ENCODE measurements around the gene CNDP1. TPM values are rescaled to one million over a fixed set of nuclear protein-coding genes. Genes with fewer than 3 reads are reported as not detected.

CNDP1 gene
- total RNA-seq, 2 donors from 2014 or later: under 0.01 TPM; not detected in 1

DNA sequence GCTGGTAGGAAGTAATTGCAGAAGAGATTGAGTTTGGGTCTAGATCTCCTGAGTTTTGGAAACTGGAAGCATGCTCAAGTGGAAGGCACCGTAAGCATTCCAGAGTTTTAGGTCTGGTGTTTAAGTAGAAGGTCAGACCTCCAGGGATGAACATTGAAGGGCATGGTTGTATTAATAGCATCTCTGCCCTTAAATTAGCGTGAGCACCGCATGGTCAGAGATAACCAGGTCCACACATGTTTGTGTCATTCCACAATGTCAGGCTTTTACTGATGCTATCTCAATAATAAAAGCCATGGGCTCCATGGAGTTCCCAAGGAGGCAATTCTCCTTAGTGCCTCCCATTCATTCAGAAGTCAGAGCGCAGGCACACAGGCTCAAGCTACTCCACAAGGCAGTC lies 35.1 kb downstream of the CNDP1 start:
- H3K27ac ChIP-seq: no peak overlapping the region
- H3K36me3 ChIP-seq (replicated peaks in 1 of 2; ENCODE audit: insufficient read depth in 1 of 2, low read depth in 2 of 2): no peaks in the 10 kb centered on the region
- H3K9me3 ChIP-seq: no peaks in the 10 kb centered on the region
- no peak overlapping the region for H3K4me3 ChIP-seq
- 77 to 91% methylated on average over 4 of the region's 4 CpGs for WGBS, 2 donors
- ATAC-seq: no peak
- intact Hi-C loops (cut with DNase I): no loop called here
- no peak for DNase-seq
- TF ChIP-seq POLR2A (IDR thresholded peaks at IDR 0.05) (no peak), CTCF (IDR thresholded peaks at IDR 0.05) (no peak)
- H3K27me3 ChIP-seq: no peaks in the 10 kb centered on the region
- H3K4me1 ChIP-seq: no peaks in the 10 kb centered on the region

DNA sequence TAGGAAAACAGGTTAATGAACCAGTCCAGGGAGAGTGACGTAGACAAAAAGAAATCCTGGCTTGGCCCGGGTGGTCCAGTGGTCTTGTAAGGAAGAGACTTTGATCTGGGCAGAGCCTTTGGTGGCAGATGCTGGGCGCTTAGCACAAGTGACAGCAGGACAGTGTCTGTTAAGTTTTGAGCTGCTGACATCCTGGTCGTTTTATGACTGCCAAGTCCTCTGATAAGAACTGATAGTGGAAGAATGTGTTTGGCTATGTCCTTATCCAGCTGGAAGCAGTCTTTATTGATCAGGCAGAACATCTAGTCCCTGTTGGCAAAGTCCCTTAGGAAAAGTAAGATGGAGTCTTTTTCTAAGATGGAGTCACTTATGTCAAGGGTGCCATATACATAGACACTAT lies 36.0 kb downstream of the CNDP1 start:
- intact Hi-C loops (cut with DNase I): no loop called here
- Histone ChIP-seq H3K4me1 (no peaks in the 10 kb centered on the region), H3K36me3 (replicated peaks in 1 of 2; ENCODE audit: insufficient read depth in 1 of 2, low read depth in 2 of 2) (no peaks in the 10 kb centered on the region), H3K4me3 (no peak overlapping the region), H3K27me3 (no peaks in the 10 kb centered on the region), H3K27ac (no peak overlapping the region), H3K9me3 (no peaks in the 10 kb centered on the region)
- WGBS, 2 donors: 29 to 52% methylated on average over 4 of the region's 4 CpGs
- ATAC-seq (no peak), DNase-seq (no peak)
- TF ChIP-seq POLR2A (IDR thresholded peaks at IDR 0.05) (no peak), CTCF (IDR thresholded peaks at IDR 0.05) (no peak)

- no peaks in the 10 kb centered on the region for H3K27me3 ChIP-seq
- 48 to 74% methylated on average over 9 to 12 of the region's 12 CpGs for WGBS, 2 donors
- no peaks in the 10 kb centered on the region for H3K36me3 ChIP-seq (replicated peaks in 1 of 2; ENCODE audit: insufficient read depth in 1 of 2, low read depth in 2 of 2)
- intact Hi-C loops (cut with DNase I): no loop called here
- DNase-seq (peak; percentile 33 to 59 (median 52)), ATAC-seq (peak; percentile 59)
- peak overlapping the region in 1 of 4 donors; percentile 57 for H3K27ac ChIP-seq
- H3K9me3 ChIP-seq: no peaks in the 10 kb centered on the region
- no peak overlapping the region for H3K4me3 ChIP-seq
- TF ChIP-seq CTCF (IDR thresholded peaks at IDR 0.05) (no peak), POLR2A (IDR thresholded peaks at IDR 0.05) (no peak)
- H3K4me1 ChIP-seq: peaks cover 6% of the 10 kb centered on the region
These were observed 37.8 kb downstream of the CNDP1 start for GRCh38 chr18:74571895-74572680.

DNA sequence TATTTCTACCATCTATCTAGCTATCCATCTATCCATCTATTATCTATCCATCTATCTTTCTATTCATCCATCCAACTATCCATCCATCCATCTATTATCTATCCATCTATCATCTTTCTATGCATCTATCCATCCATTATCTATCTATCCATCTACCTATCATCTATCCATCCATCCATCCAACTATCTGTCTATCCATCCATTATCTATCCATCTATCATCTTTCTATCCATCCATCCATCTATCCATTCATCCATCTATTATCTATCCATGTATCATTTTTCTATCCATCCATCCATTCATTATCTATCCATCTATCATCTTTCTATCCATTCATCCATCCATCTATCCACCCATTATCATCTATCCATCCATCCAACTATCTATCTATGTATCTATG lies 38.8 kb downstream of the CNDP1 start:
- peaks cover 11% of the 10 kb centered on the region for H3K4me1 ChIP-seq
- H3K9me3 ChIP-seq: no peaks in the 10 kb centered on the region
- DNase-seq (no peak), ATAC-seq (no peak)
- no peaks in the 10 kb centered on the region for H3K27me3 ChIP-seq
- H3K36me3 ChIP-seq (replicated peaks in 1 of 2; ENCODE audit: insufficient read depth in 1 of 2, low read depth in 2 of 2): no peaks in the 10 kb centered on the region
- intact Hi-C loops (cut with DNase I): no loop called here
- TF ChIP-seq POLR2A (IDR thresholded peaks at IDR 0.05) (no peak), CTCF (IDR thresholded peaks at IDR 0.05) (no peak)
- no peak overlapping the region for H3K27ac ChIP-seq
- H3K4me3 ChIP-seq: no peak overlapping the region

GRCh38 chr18:74574916-74575315 lies 40.6 kb downstream of the CNDP1 start:
- DNase-seq (no peak), ATAC-seq (no peak)
- no peak for TF ChIP-seq CTCF (IDR thresholded peaks at IDR 0.05)
- TF ChIP-seq POLR2A (IDR thresholded peaks at IDR 0.05): no peak
- H3K36me3 ChIP-seq (replicated peaks in 1 of 2; ENCODE audit: insufficient read depth in 1 of 2, low read depth in 2 of 2): no peaks in the 10 kb centered on the region
- intact Hi-C loops (cut with DNase I): no loop called here
- no peaks in the 10 kb centered on the region for H3K9me3 ChIP-seq
- peaks cover 11% of the 10 kb centered on the region for H3K4me1 ChIP-seq
- no peaks in the 10 kb centered on the region for H3K27me3 ChIP-seq
- no peak overlapping the region for H3K27ac ChIP-seq
- no peak overlapping the region for H3K4me3 ChIP-seq
- 65 to 73% methylated on average over 2 of the region's 2 CpGs for WGBS, 2 donors

Measured in body of pancreas (tissue), 4 donors.